Keratinocyte (primary cell): ENCODE data around the gene MSANTD3.

Source experiments
- CTCF ChIP-seq, 3 experiments: IDR thresholded peaks in 1 of 3; conservative IDR thresholded peaks in 1 of 3; optimal IDR thresholded peaks in 1 of 3; 2 replicates in 2 of 3; 3 replicates in 1 of 3; pipeline versions ENCODE3 to v1.5.1; 2011; ENCODE audit warnings: low read length in 3 of 3, mild to moderate bottlenecking in 3 of 3, moderate library complexity in 2 of 3, control low read depth in 1 of 3, inconsistent platforms in 1 of 3; ENCODE audit not compliant: insufficient read depth in 2 of 3; ENCODE audit errors: extremely low read depth in 1 of 3
- EZH2 ChIP-seq: IDR thresholded peaks from one replicate; pipeline ENCODE4 v1.6.1; 2012; ENCODE audit warnings: inconsistent platforms, mild to moderate bottlenecking, low read length, moderate library complexity

- no peak for TF ChIP-seq CTCF (optimal IDR thresholded peaks at IDR 0.05 in 1 of 3, IDR thresholded peaks at IDR 0.05 in 1 of 3, conservative IDR thresholded peaks at IDR 0.05 in 1 of 3; ENCODE audit: extremely low read depth in 1 of 3, insufficient read depth in 2 of 3, low read length in 3 of 3)
- TF ChIP-seq EZH2, result no peak
Measured at GRCh38 chr9:100474082-100474923, 47.4 kb downstream of the MSANTD3 start.
